ENCODE results near the gene FGF2. TPM values are rescaled to one million over a fixed set of nuclear protein-coding genes. Genes with fewer than 3 reads are reported as not detected.
"Not testable (repeated sequence)": the region's sequence is repeated elsewhere in the genome, so short reads cannot be mapped to it uniquely, and the experiment has no call there.

The FGF2 gene
- total RNA-seq, 1 experiment from 2014 or later, result 25.5 TPM

- peak; percentile 70 for DNase-seq (ENCODE audit: low read depth)
Measured at GRCh38 chr4:122921971-122922876, 95.6 kb downstream of the FGF2 start, which contains the start of gene NUDT6. NUDT6 (minus strand) TSS chr4:122922597; CDS start chr4:122922572, 25 bp downstream.

- peak; percentile 85 for DNase-seq (ENCODE audit: low read depth)
Measured at GRCh38 chr4:122922877-122923511, 96.4 kb downstream of the FGF2 start.

GRCh38 chr4:122928930-122929329, 102.3 kb downstream of the FGF2 start:
- DNase-seq (ENCODE audit: low read depth), result no peak

GRCh38 chr4:122930862-122931261, 104.2 kb downstream of the FGF2 start:
- peak; percentile 20 for DNase-seq (ENCODE audit: low read depth)

- DNase-seq (ENCODE audit: low read depth), result no peak
Measured at GRCh38 chr4:122932763-122933162, 106.1 kb downstream of the FGF2 start.

- DNase-seq (ENCODE audit: low read depth), result not testable (repeated sequence)
Measured at GRCh38 chr4:122945136-122945535, 118.5 kb downstream of the FGF2 start.

- DNase-seq (ENCODE audit: low read depth), result no peak
Measured at GRCh38 chr4:122946142-122946541, 119.5 kb downstream of the FGF2 start.

Other genes starting within 250 kb of the FGF2 start
- not detected in 2 replicates for gene IL21, start 205.8 kb upstream of the FGF2 start, total RNA-seq (2014; rRNA removed; shearing (Covaris generic))
- gene BBS12, start 94.1 kb upstream of the FGF2 start, total RNA-seq (2014; rRNA removed; shearing (Covaris generic)), result 2.4 and 4.7 TPM in 2 replicates
- 9.7 and 11.0 TPM in 2 replicates for gene NUDT6, start 95.8 kb downstream of the FGF2 start, total RNA-seq (2014; rRNA removed; shearing (Covaris generic))